NCI-H524 treated with DMSO at 0.1 percent for 48 hours (cell line): Measurements from ENCODE around the gene ENOX2.

Experiments used
- DNase-seq: peaks from one replicate; lab custom pipeline; 2025; lab: John Stamatoyannopoulos, UW

Gene ENOX2

DNA sequence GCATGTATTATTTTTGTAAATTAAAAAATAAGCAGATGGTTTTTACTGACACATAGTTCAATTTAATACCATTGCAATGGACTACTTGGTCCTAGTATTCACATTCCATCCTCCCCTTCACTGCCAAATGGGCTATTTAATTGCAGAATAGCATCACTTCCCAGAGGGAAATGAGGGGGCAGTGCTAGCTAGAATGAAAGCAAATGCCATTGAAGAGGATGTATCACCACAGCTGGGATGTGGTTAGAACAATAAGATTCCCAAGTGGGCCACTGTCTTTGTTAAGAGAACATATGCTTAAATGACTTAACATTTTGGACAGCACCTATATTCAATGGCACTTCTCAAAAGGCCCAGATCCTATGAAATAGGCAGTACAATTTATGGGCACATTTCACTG, 276.5 kb downstream of the ENOX2 start:
- no peak for DNase-seq

GRCh38 chrX:130625386-130625785, 277.6 kb downstream of the ENOX2 start:
- no peak for DNase-seq

- DNase-seq: no peak
Observed at GRCh38 chrX:130623518-130623917, 279.5 kb downstream of the ENOX2 start.

GRCh38 chrX:130615941-130616340, 287.1 kb downstream of the ENOX2 start:
- no peak for DNase-seq

DNA sequence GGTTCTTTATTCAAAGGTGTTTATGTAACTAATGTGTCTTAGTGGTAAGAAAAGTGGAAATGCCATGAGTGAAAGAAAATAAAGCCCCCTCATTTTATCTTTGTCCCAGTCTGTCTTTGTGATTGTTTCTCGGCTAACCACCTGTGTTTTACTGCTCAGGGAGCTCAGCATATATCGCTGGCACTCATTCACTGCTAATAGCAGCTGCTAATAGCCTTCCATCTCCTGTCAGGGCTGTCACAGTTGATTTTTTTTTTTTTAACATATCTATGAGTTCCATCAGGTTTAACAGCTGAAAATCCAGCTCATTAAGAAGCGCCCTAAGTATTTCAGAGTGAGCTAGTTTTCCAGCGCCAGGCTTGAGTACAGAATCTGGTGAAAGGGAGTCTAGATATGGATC, 295.6 kb downstream of the ENOX2 start:
- DNase-seq: no peak

DNA sequence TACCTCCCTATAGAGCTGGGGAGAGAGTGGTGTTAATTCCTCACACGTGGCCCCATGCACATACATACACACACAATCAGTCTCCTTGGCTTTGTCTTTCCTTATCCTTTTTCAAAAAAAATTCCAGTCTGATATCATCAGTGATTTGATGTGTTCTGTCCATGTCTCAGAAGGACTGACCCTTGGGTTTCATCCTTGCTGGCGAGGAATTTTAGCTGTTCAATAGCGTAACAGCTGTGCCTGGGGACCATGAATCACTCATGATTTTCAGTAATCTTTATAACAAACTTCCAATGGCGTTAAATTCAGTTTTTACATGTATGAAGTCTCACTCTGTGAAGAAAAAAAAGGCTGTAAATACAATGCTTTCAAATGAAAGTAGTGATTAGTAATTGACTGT, 296.6 kb downstream of the ENOX2 start:
- no peak for DNase-seq

DNA sequence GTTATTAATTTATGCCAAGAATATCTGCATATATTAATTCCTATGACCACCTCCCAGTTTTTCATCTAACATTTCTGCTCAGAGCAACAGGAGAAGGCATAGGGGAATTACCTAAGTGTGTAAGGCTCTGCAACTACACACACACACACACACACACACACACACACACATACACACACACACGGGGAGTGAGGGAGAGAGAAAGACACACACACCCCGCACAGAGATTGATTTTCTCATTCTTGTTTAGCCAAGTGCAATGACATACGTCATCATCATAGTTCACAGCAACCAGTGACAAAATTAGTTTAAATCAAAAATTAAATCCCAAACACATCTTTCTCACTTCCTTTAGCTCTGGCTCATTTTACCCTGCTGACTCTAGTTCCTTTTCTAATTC, 298.1 kb downstream of the ENOX2 start:
- no peak for DNase-seq

DNA sequence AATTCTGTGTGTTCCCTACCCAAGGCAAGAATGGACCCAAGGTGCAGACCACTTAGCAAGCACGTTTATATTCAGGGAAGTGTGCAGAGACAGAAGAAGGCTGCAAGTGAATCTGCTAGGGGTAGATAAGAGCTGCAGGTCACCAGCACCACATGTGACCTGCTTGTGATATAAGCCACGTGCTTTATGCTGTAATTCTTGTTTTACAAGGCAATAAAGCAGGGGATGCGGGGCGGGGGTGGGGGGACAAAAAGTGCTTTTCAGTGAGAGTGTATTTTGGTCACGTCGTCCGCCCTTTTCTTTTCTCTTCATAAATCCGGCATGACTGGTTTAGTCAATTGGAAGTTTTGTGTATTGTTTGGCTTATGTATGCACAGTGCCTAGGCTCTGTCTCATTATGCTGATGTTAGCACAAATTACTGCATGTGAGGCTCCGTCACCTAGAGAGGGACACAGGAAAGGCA, 308.5 kb downstream of the ENOX2 start:
- no peak for DNase-seq

- DNase-seq: no peak
Observed at GRCh38 chrX:130593911-130594310, 309.1 kb downstream of the ENOX2 start.

GRCh38 chrX:130592204-130592603, 310.8 kb downstream of the ENOX2 start:
- no peak for DNase-seq

GRCh38 chrX:130578906-130579305, 324.1 kb downstream of the ENOX2 start:
- no peak for DNase-seq

DNA sequence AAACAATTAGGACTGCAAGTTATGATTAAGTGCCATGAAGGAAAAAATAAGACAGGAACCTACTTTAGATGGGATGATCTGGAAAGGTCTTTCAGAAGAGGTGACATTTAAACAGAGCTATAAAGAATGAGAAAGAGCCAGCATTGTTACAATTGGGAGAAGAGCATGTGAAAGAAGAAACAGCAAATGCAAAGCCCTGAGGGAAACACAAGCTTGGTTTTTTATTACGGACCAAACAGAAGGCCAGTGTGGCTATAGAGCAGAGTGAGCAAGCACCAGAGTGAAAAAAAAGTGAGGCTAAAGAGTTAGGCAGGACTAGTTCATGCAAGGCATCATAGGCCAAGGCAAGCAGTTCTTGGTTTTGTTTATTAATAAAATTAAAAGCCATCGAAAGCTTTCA, 325.6 kb downstream of the ENOX2 start:
- DNase-seq: no peak

- DNase-seq: no peak
Observed at GRCh38 chrX:130575831-130576389, 327.1 kb downstream of the ENOX2 start.
